GM21526 (cell line): ENCODE measurements around the gene CPNE5.
"Not testable (repeated sequence)": the region's sequence is repeated elsewhere in the genome, so short reads cannot be mapped to it uniquely, and the experiment has no call there.

ENCODE experiments used
- ATAC-seq: cut with Tn5 transposase; IDR thresholded peaks from one replicate; pipeline ENCODE4 v1.9.1; 2021; ENCODE audit warnings: moderate library complexity; ENCODE audit not compliant: unreplicated experiment, low FRiP score

Gene CPNE5

GRCh38 chr6:36716476-36717093 is 122.7 kb downstream of the CPNE5 start:
- ATAC-seq, result no peak

- no peak for ATAC-seq
These were observed 123.8 kb downstream of the CPNE5 start for GRCh38 chr6:36715469-36715868.

GRCh38 chr6:36714511-36714910 is 124.7 kb downstream of the CPNE5 start:
- no peak for ATAC-seq

GRCh38 chr6:36713846-36714245 is 125.4 kb downstream of the CPNE5 start:
- no peak for ATAC-seq

GRCh38 chr6:36712816-36713215 is 126.4 kb downstream of the CPNE5 start:
- no peak for ATAC-seq

- no peak for ATAC-seq
These were observed 132.9 kb downstream of the CPNE5 start for GRCh38 chr6:36706339-36706738.

- ATAC-seq, result not testable (repeated sequence)
These were observed 134.2 kb downstream of the CPNE5 start for GRCh38 chr6:36704961-36705577.

GRCh38 chr6:36703982-36704381 is 135.3 kb downstream of the CPNE5 start:
- ATAC-seq, result no peak

- no peak for ATAC-seq
These were observed 136.1 kb downstream of the CPNE5 start for GRCh38 chr6:36703081-36703606.

- no peak for ATAC-seq
These were observed 136.6 kb downstream of the CPNE5 start for GRCh38 chr6:36702656-36703055.

GRCh38 chr6:36701401-36701991 is 137.7 kb downstream of the CPNE5 start:
- no peak for ATAC-seq

GRCh38 chr6:36700831-36701230 is 138.4 kb downstream of the CPNE5 start:
- ATAC-seq, result no peak

GRCh38 chr6:36700071-36700812 is 139.0 kb downstream of the CPNE5 start:
- ATAC-seq, result no peak

- ATAC-seq, result no peak
These were observed 139.9 kb downstream of the CPNE5 start for GRCh38 chr6:36699348-36699747.

- no peak for ATAC-seq
These were observed 140.4 kb downstream of the CPNE5 start for GRCh38 chr6:36698871-36699271.

- ATAC-seq, result no peak
These were observed 141.0 kb downstream of the CPNE5 start for GRCh38 chr6:36698196-36698595.

- ATAC-seq, result no peak
These were observed 141.8 kb downstream of the CPNE5 start, which contains the start of gene RAB44 for GRCh38 chr6:36697481-36697903. TSS of gene RAB44 (plus strand) at chr6:36697826. CDS start at chr6:36704236, 6,410 bp downstream.

GRCh38 chr6:36695414-36695813 is 143.8 kb downstream of the CPNE5 start:
- ATAC-seq, result no peak

- ATAC-seq, result no peak
These were observed 144.6 kb downstream of the CPNE5 start for GRCh38 chr6:36694616-36695015.

GRCh38 chr6:36692861-36693702 is 146.2 kb downstream of the CPNE5 start:
- ATAC-seq, result no peak
